D341Med (cell line): ENCODE results near the gene PDE5A.
"Not testable (repeated sequence)": the region's sequence is repeated elsewhere in the genome, so short reads cannot be mapped to it uniquely, and the experiment has no call there.

ENCODE experiments used
- DNase-seq: peaks from one replicate; pipeline ENCODE4 v3.0.0; 2012; ENCODE audit warnings: low spot score

The PDE5A gene

DNA sequence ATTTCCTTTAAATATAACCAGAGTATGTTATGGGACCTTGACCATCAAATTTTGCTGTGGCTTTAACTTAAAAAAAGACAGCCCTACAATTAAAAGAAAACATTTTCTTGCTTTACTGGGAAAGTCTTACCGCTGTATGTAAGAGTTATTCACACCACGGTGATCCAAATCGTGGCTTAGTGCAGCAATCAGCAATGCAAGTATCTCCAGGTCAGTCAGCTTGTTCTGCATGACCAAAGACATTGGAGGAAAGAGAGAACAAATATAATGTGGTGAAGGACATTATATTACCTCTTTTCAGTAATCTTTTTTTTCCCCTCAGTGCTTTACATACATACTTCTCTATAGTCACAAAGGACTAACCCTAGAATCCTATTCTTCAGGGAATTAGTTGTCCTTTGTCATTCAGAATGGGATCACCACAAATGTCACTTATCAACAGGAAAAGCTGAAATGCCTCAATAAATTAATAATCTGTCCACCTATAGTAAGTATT, 109.6 kb downstream of the PDE5A start:
- no peak for DNase-seq

DNA sequence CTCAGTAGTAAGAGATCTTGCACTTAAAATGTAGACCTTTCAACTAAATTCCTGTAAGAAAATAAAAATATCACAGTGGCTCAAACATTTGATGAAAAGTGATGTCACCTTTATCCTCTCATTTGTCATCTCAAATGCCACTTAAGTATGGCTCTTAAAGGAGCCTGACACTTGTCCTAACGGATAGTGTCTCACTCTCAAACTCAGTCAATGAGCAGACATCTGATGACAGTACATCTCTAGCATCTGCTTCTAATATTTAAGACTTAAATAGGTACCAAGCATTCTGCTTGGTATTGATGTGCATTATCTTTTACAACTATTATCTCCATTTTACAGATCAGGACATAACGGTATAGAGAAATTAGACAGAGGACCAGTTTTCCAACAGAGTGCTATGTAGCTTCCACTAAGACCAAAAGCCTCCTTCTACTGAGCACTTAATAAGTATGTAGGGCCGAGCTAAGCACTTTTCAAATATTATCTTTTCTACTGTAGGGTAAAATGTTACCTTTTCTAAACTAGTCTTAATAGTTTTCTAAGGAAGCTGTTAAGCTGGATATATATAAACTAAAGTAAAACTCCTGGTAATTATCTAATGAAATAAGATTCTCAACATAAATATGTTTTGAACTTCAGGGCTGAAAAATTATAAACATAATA, 110.2 kb downstream of the PDE5A start:
- DNase-seq = no peak

DNA sequence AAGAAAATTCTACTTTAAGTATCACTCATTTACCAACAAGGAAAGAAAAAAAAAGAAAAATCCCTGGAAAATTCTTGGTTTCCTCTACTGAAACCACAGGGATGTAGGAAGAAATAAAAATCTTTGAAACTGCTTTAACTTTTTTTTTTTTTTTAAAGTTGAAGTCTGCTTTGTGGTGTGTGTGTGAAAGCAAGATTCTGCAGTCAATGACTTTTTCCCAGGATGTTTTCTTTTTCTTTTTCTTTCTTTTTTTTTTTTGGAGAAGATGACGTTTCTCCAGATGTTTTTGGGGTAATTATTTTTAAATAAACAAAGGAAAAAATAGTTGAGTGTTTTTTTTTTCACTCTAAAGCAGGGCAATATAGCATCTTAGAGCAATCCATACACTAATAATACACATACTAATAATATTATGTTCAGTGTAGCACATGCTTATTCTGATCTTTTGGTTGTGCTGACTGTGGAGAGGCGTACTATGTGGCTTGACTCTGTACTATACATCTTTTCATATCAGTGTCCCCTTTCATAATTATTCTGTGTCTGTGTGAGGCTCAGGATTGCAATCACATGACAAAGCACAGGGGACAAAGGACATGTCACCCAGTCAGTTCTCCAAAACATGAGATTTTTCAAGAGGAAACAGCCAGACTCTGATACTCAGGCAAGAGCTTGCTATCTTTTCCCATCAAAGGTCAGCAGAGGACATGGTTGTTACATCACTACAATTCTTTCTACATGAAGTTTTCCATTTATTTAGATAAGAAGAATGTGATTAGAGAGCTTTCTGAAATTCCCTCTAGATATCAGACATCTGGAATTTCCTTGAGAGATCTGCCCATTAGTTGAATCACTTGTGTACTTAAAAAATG, 111.0 kb downstream of the PDE5A start:
- no peak for DNase-seq

DNA sequence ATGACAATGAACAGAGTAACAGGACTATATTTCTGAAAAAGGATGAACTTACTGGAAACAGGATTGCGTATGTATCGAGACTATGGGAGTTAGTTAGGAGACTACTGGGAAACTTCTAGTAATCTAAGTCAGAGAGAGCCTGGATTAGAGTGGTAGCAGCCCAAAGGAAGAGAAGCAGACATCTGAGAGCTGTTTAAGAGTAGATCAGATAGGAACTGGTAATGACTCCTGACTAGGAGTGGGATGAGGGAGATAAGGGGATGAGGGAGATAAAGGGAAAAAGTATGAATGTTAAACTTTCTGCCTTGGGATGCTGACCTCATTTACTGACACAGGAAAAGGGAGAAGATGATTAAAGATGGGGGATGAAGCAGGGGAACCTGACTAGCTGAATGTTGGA, 116.2 kb downstream of the PDE5A start:
- DNase-seq = no peak

DNA sequence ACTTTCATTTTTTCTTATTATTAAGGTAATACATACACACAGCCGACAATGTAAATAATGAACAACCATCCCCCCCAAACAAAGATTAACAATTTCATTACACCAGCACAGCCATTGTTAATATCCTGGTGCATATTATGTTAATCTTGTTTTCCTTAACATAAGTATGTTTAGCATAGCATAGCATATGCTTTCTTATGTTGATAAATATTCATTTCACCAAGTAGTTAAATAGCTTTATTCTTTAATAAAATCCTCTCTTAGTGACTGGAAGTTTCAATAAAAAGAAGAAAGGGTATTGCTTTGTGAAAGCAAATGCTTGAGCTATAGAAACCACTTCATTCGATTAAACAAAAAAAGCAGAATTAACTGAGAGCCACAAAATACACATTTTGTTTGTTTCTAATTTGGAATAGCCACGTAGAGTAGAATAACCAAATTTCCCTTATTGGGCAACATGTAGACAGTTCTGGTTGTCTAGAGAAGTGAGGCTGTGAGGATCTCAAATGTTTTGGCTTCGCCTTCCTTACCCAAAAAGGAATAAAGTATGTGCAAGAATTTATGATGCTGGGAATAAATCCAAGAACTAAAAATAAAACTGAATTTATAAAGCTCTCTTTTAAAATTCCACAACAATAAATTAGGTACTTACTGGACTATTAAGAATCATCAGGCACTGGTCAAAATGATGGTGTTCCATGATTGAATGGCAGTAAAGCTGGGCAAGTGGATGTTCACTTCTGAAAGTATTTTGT, 118.0 kb downstream of the PDE5A start:
- no peak for DNase-seq

DNA sequence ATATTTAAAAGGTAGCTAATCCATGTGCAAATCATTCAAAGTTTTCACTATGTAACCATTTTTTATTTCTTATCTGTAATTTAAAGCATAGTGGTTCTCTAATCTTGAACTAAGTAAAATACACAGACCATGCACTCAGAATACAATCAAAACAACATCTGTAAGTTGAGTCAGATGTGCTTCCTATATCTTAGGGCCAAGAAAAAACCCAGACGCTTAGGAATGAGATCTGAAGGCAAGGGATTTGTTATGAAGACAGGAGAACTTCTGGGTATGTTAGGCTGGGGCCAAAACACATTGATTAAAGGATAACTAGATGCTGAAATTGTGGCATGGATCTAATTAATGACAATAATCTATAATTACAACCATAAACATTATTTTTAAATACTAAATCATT, 120.3 kb downstream of the PDE5A start:
- no peak for DNase-seq

DNA sequence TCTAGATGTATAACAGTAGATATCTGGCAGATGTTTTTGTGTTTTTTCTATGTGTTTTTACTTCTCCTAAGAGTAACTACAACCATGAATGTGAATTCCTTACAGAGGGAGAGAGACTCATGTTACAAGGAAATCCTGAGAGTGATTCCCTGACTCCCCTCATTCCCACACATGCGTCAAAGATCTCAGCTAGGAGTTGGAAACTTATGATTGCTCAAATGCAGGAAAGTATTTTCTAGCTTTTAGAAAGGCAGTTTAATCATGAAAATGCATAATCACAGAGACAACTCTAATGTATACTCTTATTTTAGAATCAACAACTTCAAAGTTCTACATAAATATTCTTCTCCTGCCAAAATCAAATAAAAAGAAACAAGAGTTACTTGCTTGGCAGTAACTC, 121.8 kb downstream of the PDE5A start:
- DNase-seq = no peak

- DNase-seq = no peak
Measured at GRCh38 chr4:119504616-119505015, 124.0 kb downstream of the PDE5A start.

GRCh38 chr4:119501740-119502139, 126.9 kb downstream of the PDE5A start:
- DNase-seq = no peak

DNA sequence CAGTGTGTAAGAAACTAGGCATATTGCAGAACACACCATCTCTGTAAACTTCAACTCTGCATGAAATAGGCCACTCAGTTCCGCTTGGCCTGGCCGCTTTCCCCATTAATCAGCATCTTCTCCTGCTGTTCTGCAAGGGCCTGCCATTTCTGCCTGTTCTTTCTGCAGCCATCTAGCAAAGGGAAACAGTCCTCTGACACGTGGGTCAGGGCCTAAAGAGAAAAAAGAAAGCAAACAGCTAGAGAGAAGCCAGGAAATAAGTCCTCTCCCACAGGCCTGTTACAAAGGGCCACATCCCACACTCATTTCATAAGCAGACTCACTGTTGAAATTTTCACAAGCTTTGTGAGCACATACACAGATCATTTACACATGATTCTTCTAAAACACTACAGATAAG, 130.1 kb downstream of the PDE5A start:
- no peak for DNase-seq

DNA sequence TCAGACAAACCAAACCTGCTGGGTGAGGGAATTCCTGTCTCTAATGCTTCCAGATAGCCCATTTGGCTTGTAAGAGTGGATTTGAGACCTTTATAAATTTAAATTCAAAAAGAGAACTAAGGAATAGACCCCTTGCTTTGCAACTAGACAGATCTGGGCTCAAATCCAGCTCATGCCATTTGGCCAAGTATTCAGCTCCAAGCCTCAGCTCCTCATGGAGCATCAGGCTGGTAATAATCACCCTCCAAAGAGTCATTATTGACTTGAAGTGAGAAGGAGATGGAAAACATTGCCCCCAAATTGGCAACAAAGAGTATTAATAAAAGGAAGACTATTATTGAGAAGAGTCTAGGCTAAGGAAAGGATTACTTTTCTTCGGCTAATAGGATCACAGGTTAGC, 134.7 kb downstream of the PDE5A start:
- no peak for DNase-seq

DNA sequence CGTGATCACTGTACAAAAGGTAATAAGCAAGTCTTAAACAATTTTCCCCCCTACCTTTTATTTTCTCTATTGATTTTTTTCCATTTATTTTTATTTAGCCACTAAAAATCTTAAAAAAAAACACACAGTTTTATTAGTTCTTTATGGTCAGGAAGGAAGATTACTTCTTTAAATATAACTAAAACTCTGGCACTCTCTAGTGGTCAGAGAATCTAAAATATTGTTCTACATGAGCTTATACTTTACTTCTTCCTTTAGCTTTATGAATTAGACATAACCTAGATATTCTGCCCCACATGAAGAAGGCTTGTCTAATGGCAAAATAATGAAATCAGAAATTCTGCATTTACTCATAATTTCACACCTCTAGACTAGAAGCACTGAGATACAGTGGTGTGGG, 135.2 kb downstream of the PDE5A start:
- no peak for DNase-seq

DNA sequence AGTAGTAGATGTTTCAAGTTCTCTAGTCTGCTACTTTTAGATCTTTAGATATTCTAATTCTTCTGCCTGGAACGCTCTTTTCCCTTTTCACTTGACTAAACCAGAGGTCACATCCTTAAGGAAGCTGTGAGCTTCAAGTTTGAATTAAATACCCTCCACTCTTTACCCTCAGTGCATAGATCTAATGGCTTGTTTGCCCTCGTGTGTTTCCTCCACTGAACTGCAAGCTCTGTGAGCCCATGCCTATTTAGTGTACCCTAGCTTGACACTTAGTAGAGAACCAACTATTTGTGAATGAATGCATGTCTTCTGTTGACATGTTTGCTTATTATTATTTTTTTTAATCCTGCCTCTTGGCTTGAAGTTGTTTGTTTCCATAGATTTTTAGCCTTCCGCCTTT, 138.3 kb downstream of the PDE5A start:
- DNase-seq = peak; percentile 50

DNA sequence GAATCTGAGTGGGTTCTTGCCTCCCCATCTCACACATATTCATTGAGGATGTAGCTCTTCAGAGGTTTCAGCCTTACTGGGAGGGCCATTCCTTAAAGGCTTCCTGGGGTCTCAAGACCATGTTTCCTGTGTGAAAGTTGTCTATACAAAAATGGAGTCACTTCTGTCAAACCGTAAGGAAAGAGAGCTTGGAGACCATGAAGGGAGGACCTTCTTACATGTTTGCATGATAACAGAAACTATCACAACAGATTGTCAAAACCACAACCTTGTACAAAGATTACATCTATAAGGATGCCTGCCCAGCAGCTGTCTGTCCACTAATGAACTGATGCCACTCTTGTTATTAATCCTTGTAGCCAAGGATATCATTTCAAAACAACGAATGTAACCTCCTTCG, 139.3 kb downstream of the PDE5A start:
- no peak for DNase-seq

GRCh38 chr4:119480331-119480730, 148.3 kb downstream of the PDE5A start:
- DNase-seq = no peak

DNA sequence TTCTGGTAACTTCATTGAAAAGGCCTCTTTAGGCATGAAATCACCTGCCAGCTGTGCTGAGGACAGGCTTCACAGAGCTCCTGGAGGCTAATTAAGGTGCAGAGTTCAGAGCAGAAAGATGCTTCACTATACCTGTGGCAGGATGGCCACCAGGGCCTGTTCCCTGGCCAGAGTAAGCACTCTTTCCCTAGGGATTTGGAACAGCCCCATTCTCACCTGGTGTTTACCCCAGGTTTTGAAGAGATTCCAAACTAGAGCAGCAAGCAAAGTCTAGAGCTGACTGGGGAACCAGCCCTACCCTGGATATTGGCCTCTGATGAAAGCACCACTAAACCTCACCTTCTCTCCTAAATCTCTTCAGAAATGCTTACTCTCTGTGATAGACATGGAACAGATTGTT, 148.8 kb downstream of the PDE5A start:
- DNase-seq = no peak

- no peak for DNase-seq
Measured at GRCh38 chr4:119479180-119479808, 149.3 kb downstream of the PDE5A start.

- DNase-seq = peak; percentile 50
Measured at GRCh38 chr4:119478446-119479179, 150.0 kb downstream of the PDE5A start.

GRCh38 chr4:119477412-119478053, 151.1 kb downstream of the PDE5A start:
- no peak for DNase-seq

DNA sequence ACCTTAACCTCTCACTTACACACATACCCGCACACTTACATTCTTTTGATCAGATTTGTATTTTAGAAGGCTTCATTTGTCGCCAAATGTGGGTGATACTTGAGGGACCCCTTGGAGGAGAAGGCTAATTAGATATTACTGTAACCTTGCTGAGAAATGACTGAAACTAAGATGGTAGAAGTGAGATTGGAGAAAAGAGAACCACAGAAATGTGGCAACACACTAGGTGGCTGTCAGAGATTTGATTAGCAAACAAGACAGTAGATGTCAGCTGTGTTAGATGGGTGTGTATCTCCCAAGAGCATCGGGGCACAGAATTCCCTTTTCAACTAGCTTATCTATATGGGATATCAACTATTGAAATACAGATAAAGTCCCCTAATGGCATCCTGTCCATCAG, 157.3 kb downstream of the PDE5A start:
- no peak for DNase-seq

DNA sequence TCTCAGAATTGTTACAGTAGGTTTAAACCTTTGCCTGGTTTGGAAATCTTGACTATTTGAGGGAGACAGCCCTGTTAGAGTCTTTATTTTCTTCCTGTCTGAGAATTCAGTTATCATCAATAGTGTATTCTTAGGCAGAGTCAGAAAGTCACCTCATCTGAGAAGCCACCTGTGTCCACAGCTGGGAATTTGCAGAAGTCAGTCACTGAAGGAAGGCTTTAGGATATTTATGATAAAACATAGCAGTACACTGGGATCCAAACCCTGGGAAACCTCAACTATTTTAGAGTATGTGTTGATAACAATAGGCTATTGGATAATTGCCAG, 157.9 kb downstream of the PDE5A start:
- not testable (repeated sequence) for DNase-seq
